ENCODE results near the gene CYP1B1. TPM values are rescaled to one million over a fixed set of nuclear protein-coding genes. Genes with fewer than 3 reads are reported as not detected.

The CYP1B1 gene
- total RNA-seq, result 0.06 and 1.5 TPM in 2 replicates

GRCh38 chr2:38075507-38076151, at the start of gene CYP1B1:
Gene CYP1B1, minus strand, starts transcription at chr2:38076151. Its CDS starts 763 bp downstream, at chr2:38075388.

Other genes starting within 250 kb of the CYP1B1 start
- 1.8 and 2.3 TPM in 2 replicates for gene RMDN2, start 150.9 kb downstream of the CYP1B1 start, total RNA-seq

Data from bladder microvascular endothelial cell (primary cell).